H9 (cell line): ENCODE results near the gene KRTAP10-3. TPM values are rescaled to one million over a fixed set of nuclear protein-coding genes. Genes with fewer than 3 reads are reported as not detected.

Experiments used
- DNase-seq: peaks from one replicate; pipeline ENCODE4 v3.0.0-alpha.2; 2017
- H2AFZ ChIP-seq: one replicate; pipeline ENCODE4 v1.6.1; 2013; ENCODE audit warnings: mild to moderate bottlenecking, low read length, control low read depth, moderate library complexity
- H2AK5ac ChIP-seq: 2 replicates; pipeline ENCODE4 v1.6.1; 2013; ENCODE audit warnings: low read length, control low read depth, mixed read lengths; ENCODE audit not compliant: insufficient read length
- H2BK120ac ChIP-seq: one replicate; pipeline ENCODE4 v1.6.1; 2013; ENCODE audit warnings: low read depth, mild to moderate bottlenecking, low read length, control low read depth, inconsistent platforms; ENCODE audit not compliant: poor library complexity, severe bottlenecking
- H2BK12ac ChIP-seq: 2 replicates; pipeline ENCODE4 v1.6.1; 2013; ENCODE audit warnings: low read length, control low read depth, mixed read lengths, low read depth; ENCODE audit not compliant: insufficient read length
- H2BK15ac ChIP-seq: 2 replicates; pipeline ENCODE4 v1.6.1; 2013; ENCODE audit warnings: low read depth, low read length, control low read depth
- H2BK20ac ChIP-seq: one replicate; pipeline ENCODE4 v1.6.1; 2013; ENCODE audit warnings: low read depth, mild to moderate bottlenecking, low read length, control low read depth, inconsistent platforms; ENCODE audit not compliant: poor library complexity, severe bottlenecking
- H2BK5ac ChIP-seq: 2 replicates; pipeline ENCODE4 v1.6.1; 2013; ENCODE audit warnings: low read length, control low read depth, mixed read lengths; ENCODE audit not compliant: insufficient read length
- H3K14ac ChIP-seq: 2 replicates; pipeline ENCODE4 v1.6.1; 2013; ENCODE audit warnings: low read length, control low read depth; ENCODE audit not compliant: insufficient read depth
- H3K18ac ChIP-seq: 2 replicates; pipeline ENCODE4 v1.6.1; 2013; ENCODE audit warnings: low read depth, mild to moderate bottlenecking, mixed read lengths, low read length, control low read depth; ENCODE audit not compliant: insufficient read length
- H3K23ac ChIP-seq: 2 replicates; pipeline ENCODE4 v1.6.1; 2013; ENCODE audit warnings: low read length, control low read depth, mixed read lengths, low read depth; ENCODE audit not compliant: insufficient read length
- H3K23me2 ChIP-seq: 2 replicates; pipeline ENCODE4 v1.6.1; 2013; ENCODE audit warnings: low read depth, mild to moderate bottlenecking, mixed read lengths, low read length, control low read depth; ENCODE audit not compliant: insufficient read length, poor library complexity, severe bottlenecking
- H3K27ac ChIP-seq: 2 replicates; pipeline ENCODE4 v1.5.1; 2013; ENCODE audit warnings: low read length, control low read depth, mixed read lengths, low read depth; ENCODE audit not compliant: insufficient read length
- H3K27me3 ChIP-seq: 2 replicates; pipeline ENCODE4 v1.6.1; 2013; ENCODE audit warnings: low read length, control low read depth, inconsistent platforms; ENCODE audit not compliant: insufficient read depth
- H3K4ac ChIP-seq: 2 replicates; pipeline ENCODE4 v1.6.1; 2013; ENCODE audit warnings: low read depth, mild to moderate bottlenecking, control low read depth, inconsistent platforms, low read length, moderate library complexity
- H3K4me1 ChIP-seq: 2 replicates; pipeline ENCODE4 v1.6.1; 2013; ENCODE audit warnings: low read length, control low read depth, inconsistent platforms; ENCODE audit not compliant: insufficient read depth
- H3K4me2 ChIP-seq: 2 replicates; pipeline ENCODE4 v1.6.1; 2013; ENCODE audit warnings: low read length, control low read depth, mixed read lengths; ENCODE audit not compliant: insufficient read length, insufficient read depth
- H3K56ac ChIP-seq: 2 replicates; pipeline ENCODE4 v1.6.1; 2013; ENCODE audit warnings: low read depth, mild to moderate bottlenecking, mixed read lengths, low read length, control low read depth; ENCODE audit not compliant: insufficient read length
- H3K79me1 ChIP-seq: 2 replicates; pipeline ENCODE4 v1.6.1; 2013; ENCODE audit warnings: low read depth, mild to moderate bottlenecking, moderate library complexity, low read length, control low read depth, inconsistent platforms; ENCODE audit not compliant: insufficient read depth, poor library complexity, severe bottlenecking
- H3K79me2 ChIP-seq: 2 replicates; pipeline ENCODE4 v1.6.1; 2013; ENCODE audit warnings: low read length, control low read depth, inconsistent platforms; ENCODE audit not compliant: insufficient read depth
- H3K9ac ChIP-seq: 2 replicates; pipeline ENCODE4 v1.6.1; 2013; ENCODE audit warnings: low read length, control low read depth, mixed read lengths; ENCODE audit not compliant: insufficient read length; ENCODE audit errors: extremely low read depth
- H3K9me3 ChIP-seq: one replicate; pipeline ENCODE4 v1.6.1; 2013; ENCODE audit warnings: low read depth, low read length, inconsistent platforms; ENCODE audit not compliant: control insufficient read depth
- H3T11ph ChIP-seq: one replicate; pipeline ENCODE4 v1.6.1; 2013; ENCODE audit warnings: mild to moderate bottlenecking, low read length, control low read depth, inconsistent platforms
- H4K20me1 ChIP-seq: one replicate; pipeline ENCODE4 v1.6.1; 2013; ENCODE audit not compliant: control insufficient read depth, insufficient read length, insufficient read depth
- H4K5ac ChIP-seq: 2 replicates; pipeline ENCODE4 v1.6.1; 2013; ENCODE audit warnings: low read depth, mild to moderate bottlenecking, mixed read lengths, low read length, control low read depth; ENCODE audit not compliant: insufficient read length
- H4K8ac ChIP-seq: replicated peaks from 2 replicates; pipeline ENCODE4 v1.6.1; 2013; ENCODE audit warnings: low read length, control low read depth, mixed read lengths, low read depth; ENCODE audit not compliant: insufficient read length
- H4K91ac ChIP-seq: 2 replicates; pipeline ENCODE4 v1.6.1; 2013; ENCODE audit warnings: low read depth, mild to moderate bottlenecking, moderate library complexity, mixed read lengths, low read length, control low read depth; ENCODE audit not compliant: insufficient read length
- H3K27ac Mint-ChIP-seq, 3 experiments: 2 replicates in 2 of 3; 3 replicates in 1 of 3; pipeline ENCODE4 v1.8.0; 2020 to 2021; ENCODE audit warnings: mixed read lengths in 3 of 3, mild to moderate bottlenecking in 1 of 3, moderate library complexity in 1 of 3
- H3K27me3 Mint-ChIP-seq: 2 replicates; pipeline ENCODE4 v1.8.0; 2021; ENCODE audit warnings: low read depth, mild to moderate bottlenecking, moderate library complexity, mixed read lengths
- H3K36me3 Mint-ChIP-seq, 3 experiments: 2 replicates in 2 of 3; 3 replicates in 1 of 3; pipeline ENCODE4 v1.8.0; 2020 to 2021; ENCODE audit warnings: low read depth in 3 of 3, mixed read lengths in 3 of 3; ENCODE audit not compliant: insufficient read depth in 1 of 3
- H3K4me1 Mint-ChIP-seq, 2 experiments: 2 replicates each; pipeline ENCODE4 v1.8.0; 2020; ENCODE audit warnings: mixed read lengths in 2 of 2
- H3K4me3 Mint-ChIP-seq, 2 experiments: 2 replicates in 1 of 2; 3 replicates in 1 of 2; pipeline ENCODE4 v1.8.0; 2020 to 2021; ENCODE audit warnings: mild to moderate bottlenecking in 2 of 2, mixed read lengths in 2 of 2, moderate library complexity in 1 of 2
- H3K9me3 Mint-ChIP-seq, 2 experiments: 2 replicates in 1 of 2; 3 replicates in 1 of 2; pipeline ENCODE4 v1.8.0; 2020; ENCODE audit warnings: mild to moderate bottlenecking in 2 of 2, mixed read lengths in 2 of 2, moderate library complexity in 1 of 2
- WGBS: extraction: QIAGEN DNeasy Blood & Tissue Kit; methylation state at CpG from one replicate; pipeline ENCODE4 v1.1.7; 2013; ENCODE audit warnings: missing lambda C conversion rate, low lambda C conversion rate, mixed read lengths; ENCODE audit not compliant: insufficient read length; ENCODE audit errors: extremely low coverage; 5-methylcytosine and 5-hydroxymethylcytosine counted together
- total RNA-seq: library from RNA; stranded (reverse); gene quantifications from 2 replicates; pipeline ENCODE4 v1.2.1, GENCODE V29; 2021
- TF ChIP-seq, protein P1 (sequence below): fragments of 200-600 bp; sonication (generic); conservative IDR thresholded peaks from 3 replicates; pipeline ENCODE4 v1.8.0; 2021; ENCODE audit warnings: antibody characterized with exemption, mild to moderate bottlenecking

KRTAP10-3 gene
- total RNA-seq, 1 experiment from 2014 or later = not detected

DNA sequence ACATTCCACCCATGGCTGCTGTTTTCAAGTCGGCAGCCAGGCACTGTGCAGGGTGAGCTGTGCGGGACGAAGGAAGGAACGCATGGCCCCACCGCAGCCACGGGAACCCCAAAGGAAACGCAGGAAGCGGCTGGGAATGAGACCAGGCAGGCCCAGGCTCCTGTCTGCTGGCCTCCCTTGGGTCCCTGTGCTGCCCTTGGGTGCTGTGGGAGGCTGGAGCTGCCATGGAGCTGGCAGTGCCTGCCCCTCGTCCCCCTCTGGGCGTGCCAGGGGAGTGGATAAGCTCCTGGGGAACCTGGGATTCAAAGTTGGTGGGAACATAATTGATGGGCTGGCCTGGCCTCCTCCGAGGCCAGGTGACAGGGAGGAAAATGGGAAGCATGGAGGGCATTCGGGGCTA lies 9.7 kb upstream of the KRTAP10-3 start:
- Histone ChIP-seq H3K4me1 (no peaks in the 10 kb centered on the region), H3T11ph (no peak overlapping the region), H3K9me3 (no peaks in the 10 kb centered on the region), H3K23me2 (no peaks in the 10 kb centered on the region), H4K20me1 (no peaks in the 10 kb centered on the region), H2BK15ac (no peak overlapping the region), H3K27me3 (no peaks in the 10 kb centered on the region), H4K5ac (no peak overlapping the region), H2AK5ac (no peak overlapping the region), H3K27ac (no peak overlapping the region), H3K4me2 (no peak overlapping the region), H2BK20ac (no peak overlapping the region), H3K56ac (no peak overlapping the region), H3K79me2 (no peaks in the 10 kb centered on the region), H3K23ac (no peak overlapping the region), H2BK5ac (no peak overlapping the region), H4K91ac (no peak overlapping the region), H4K8ac (no peak overlapping the region), H2BK120ac (no peak overlapping the region), H2AFZ (no peak overlapping the region), H3K14ac (no peak overlapping the region), H3K79me1 (no peaks in the 10 kb centered on the region), H3K4ac (no peak overlapping the region), H3K9ac (no peak overlapping the region), H2BK12ac (no peak overlapping the region), H3K18ac (no peak overlapping the region)
- Mint-ChIP-seq H3K4me3 (no peak overlapping the region), H3K9me3 (peaks cover 19 to 20% of the 10 kb centered on the region in 2 experiments), H3K27ac (no peak overlapping the region), H3K36me3 (peaks cover 3 to 22% (median 3%) of the 10 kb centered on the region in 3 experiments; a peak in 5 of 7 replicates), H3K27me3 (peaks cover 16% of the 10 kb centered on the region), H3K4me1 (no peaks in the 10 kb centered on the region)
- TF ChIP-seq, protein P1, sequence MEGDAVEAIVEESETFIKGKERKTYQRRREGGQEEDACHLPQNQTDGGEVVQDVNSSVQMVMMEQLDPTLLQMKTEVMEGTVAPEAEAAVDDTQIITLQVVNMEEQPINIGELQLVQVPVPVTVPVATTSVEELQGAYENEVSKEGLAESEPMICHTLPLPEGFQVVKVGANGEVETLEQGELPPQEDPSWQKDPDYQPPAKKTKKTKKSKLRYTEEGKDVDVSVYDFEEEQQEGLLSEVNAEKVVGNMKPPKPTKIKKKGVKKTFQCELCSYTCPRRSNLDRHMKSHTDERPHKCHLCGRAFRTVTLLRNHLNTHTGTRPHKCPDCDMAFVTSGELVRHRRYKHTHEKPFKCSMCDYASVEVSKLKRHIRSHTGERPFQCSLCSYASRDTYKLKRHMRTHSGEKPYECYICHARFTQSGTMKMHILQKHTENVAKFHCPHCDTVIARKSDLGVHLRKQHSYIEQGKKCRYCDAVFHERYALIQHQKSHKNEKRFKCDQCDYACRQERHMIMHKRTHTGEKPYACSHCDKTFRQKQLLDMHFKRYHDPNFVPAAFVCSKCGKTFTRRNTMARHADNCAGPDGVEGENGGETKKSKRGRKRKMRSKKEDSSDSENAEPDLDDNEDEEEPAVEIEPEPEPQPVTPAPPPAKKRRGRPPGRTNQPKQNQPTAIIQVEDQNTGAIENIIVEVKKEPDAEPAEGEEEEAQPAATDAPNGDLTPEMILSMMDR = no peak
- DNase-seq = no peak
- WGBS = no CpG with 5 or more reads among the region's 12 CpGs
